ENCODE measurements around the gene RNF150.

RNF150 gene

DNA sequence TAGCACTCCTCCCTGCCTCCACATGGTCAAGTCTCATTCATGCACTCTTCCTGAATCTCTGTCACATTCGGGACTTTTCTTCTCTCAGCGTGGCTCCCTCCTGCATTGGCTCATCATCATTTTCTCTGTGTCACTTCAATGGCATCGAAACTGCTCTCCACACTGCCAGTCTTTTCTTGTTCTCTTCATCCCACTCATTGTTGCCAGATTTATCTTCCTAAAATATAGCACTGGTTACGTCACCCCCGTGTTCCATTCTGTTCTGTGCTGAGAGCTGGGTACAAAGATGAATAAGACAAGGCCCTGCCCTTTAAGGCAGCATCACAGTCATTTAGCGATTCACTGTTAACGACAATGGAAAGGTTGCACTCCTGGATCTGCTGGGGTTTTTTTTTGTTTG, 202.7 kb downstream of the RNF150 start:
- TF ChIP-seq TAF1 (IDR thresholded peaks at IDR 0.05; ENCODE audit: borderline replicate concordance, insufficient read depth, low read length), result no peak
- no peak for TF ChIP-seq POLR2AphosphoS5 (IDR thresholded peaks at IDR 0.05; ENCODE audit: low read depth, low read length)
- TF ChIP-seq, protein P1, sequence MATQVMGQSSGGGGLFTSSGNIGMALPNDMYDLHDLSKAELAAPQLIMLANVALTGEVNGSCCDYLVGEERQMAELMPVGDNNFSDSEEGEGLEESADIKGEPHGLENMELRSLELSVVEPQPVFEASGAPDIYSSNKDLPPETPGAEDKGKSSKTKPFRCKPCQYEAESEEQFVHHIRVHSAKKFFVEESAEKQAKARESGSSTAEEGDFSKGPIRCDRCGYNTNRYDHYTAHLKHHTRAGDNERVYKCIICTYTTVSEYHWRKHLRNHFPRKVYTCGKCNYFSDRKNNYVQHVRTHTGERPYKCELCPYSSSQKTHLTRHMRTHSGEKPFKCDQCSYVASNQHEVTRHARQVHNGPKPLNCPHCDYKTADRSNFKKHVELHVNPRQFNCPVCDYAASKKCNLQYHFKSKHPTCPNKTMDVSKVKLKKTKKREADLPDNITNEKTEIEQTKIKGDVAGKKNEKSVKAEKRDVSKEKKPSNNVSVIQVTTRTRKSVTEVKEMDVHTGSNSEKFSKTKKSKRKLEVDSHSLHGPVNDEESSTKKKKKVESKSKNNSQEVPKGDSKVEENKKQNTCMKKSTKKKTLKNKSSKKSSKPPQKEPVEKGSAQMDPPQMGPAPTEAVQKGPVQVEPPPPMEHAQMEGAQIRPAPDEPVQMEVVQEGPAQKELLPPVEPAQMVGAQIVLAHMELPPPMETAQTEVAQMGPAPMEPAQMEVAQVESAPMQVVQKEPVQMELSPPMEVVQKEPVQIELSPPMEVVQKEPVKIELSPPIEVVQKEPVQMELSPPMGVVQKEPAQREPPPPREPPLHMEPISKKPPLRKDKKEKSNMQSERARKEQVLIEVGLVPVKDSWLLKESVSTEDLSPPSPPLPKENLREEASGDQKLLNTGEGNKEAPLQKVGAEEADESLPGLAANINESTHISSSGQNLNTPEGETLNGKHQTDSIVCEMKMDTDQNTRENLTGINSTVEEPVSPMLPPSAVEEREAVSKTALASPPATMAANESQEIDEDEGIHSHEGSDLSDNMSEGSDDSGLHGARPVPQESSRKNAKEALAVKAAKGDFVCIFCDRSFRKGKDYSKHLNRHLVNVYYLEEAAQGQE (IDR thresholded peaks at IDR 0.05; ENCODE audit: insufficient read depth in 1 of 2, low read depth in 2 of 2, low read length in 2 of 2), result no peak
- no peak for TF ChIP-seq SIN3A (IDR thresholded peaks at IDR 0.05; ENCODE audit: borderline replicate concordance, insufficient read depth, low read length)
- no peak for TF ChIP-seq FOXP2 (optimal IDR thresholded peaks at IDR 0.05; ENCODE audit: borderline replicate concordance, extremely low read depth, extremely low read length, insufficient read depth)

DNA sequence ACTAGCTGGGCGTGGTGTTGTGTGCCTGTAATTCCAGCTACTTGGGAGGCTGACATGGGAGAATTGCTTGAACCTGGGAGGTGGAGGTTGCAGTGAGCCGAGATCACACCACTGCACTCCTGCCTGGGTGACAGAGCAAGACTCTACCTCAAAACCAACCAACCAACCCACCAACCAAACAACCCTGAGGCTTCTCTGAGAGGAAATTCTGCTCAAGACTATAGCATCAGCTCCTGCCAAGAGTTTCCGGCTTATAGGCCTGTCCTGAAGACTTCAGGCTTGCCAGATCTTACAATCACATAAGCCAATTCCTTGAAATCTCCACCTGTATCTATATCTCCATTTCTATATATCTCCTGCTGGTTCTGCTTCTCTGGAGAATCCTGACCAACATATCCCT, 203.3 kb downstream of the RNF150 start:
- TF ChIP-seq TAF1 (IDR thresholded peaks at IDR 0.05; ENCODE audit: borderline replicate concordance, insufficient read depth, low read length) (no peak), FOXP2 (optimal IDR thresholded peaks at IDR 0.05; ENCODE audit: borderline replicate concordance, extremely low read depth, extremely low read length, insufficient read depth) (no peak), POLR2AphosphoS5 (IDR thresholded peaks at IDR 0.05; ENCODE audit: low read depth, low read length) (no peak)
- TF ChIP-seq, protein P1 (IDR thresholded peaks at IDR 0.05; ENCODE audit: insufficient read depth in 1 of 2, low read depth in 2 of 2, low read length in 2 of 2), result no peak

DNA sequence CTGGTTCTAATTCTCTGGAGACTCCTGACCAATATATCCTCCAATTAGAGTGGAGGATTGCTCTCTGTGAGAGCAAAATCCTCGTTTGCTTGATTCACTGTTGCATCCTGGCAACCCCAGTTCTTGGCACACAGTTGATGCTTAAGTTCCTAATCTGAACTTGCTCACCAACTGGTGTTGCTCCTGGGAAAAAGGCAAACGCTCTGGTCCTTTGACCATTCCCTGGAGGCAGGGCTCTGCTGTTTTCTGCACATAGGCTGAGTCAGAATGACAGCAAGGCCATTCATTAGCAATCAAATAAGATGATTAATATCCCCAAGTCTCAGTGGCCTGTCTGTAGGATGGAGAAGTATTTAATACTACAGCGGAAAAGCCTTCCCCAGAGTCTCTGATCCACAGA, 204.4 kb downstream of the RNF150 start:
- TF ChIP-seq POLR2AphosphoS5 (IDR thresholded peaks at IDR 0.05; ENCODE audit: low read depth, low read length) (no peak), SIN3A (IDR thresholded peaks at IDR 0.05; ENCODE audit: borderline replicate concordance, insufficient read depth, low read length) (no peak), FOXP2 (optimal IDR thresholded peaks at IDR 0.05; ENCODE audit: borderline replicate concordance, extremely low read depth, extremely low read length, insufficient read depth) (no peak), TAF1 (IDR thresholded peaks at IDR 0.05; ENCODE audit: borderline replicate concordance, insufficient read depth, low read length) (no peak)
- TF ChIP-seq, protein P1 (IDR thresholded peaks at IDR 0.05; ENCODE audit: insufficient read depth in 1 of 2, low read depth in 2 of 2, low read length in 2 of 2), result no peak

DNA sequence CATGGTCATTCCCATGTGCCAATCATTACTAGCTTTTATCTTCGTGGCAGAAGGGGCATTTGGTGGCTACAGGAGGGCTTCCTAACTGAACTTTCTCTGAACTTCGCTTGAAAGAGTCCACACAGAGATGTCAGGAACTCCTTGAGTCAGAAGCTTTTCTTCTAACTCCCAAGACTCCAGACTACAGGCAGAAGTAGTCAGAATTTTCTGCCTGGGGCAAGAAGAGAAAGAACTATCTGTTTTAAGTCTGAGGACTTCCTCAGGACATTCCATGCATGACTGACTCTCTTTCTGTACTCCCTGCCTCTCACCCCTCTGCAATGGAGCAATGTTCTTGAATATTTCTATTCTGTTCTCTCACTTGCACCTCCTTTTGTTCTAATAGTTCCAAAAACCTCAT, 206.6 kb downstream of the RNF150 start:
- no peak for TF ChIP-seq FOXP2 (optimal IDR thresholded peaks at IDR 0.05; ENCODE audit: borderline replicate concordance, extremely low read depth, extremely low read length, insufficient read depth)
- no peak for TF ChIP-seq POLR2AphosphoS5 (IDR thresholded peaks at IDR 0.05; ENCODE audit: low read depth, low read length)
- TF ChIP-seq, protein P1 (IDR thresholded peaks at IDR 0.05; ENCODE audit: insufficient read depth in 1 of 2, low read depth in 2 of 2, low read length in 2 of 2), result no peak
- TF ChIP-seq TAF1 (IDR thresholded peaks at IDR 0.05; ENCODE audit: borderline replicate concordance, insufficient read depth, low read length), result no peak
- TF ChIP-seq SIN3A (IDR thresholded peaks at IDR 0.05; ENCODE audit: borderline replicate concordance, insufficient read depth, low read length), result no peak

DNA sequence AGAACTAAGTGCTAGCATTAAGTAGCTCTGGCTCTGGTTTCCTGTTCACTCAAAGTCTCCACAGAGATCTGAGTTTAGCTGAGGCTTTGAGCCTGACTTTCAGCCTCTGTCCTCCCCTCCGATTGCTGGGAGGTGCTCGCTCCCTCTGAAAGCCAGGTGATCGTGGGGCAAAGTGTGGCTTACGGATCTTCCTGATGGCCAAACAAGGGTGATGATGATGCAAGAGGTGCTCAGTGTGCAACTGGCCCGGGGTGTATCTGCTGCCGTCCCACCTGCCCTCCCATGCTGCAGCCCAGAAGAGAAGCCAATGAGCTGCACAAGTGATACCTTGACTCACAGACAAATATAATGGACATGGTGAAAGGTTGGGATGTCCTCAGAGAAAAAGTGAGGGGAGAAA, 207.9 kb downstream of the RNF150 start:
- no peak for TF ChIP-seq FOXP2 (optimal IDR thresholded peaks at IDR 0.05; ENCODE audit: borderline replicate concordance, extremely low read depth, extremely low read length, insufficient read depth)
- TF ChIP-seq TAF1 (IDR thresholded peaks at IDR 0.05; ENCODE audit: borderline replicate concordance, insufficient read depth, low read length), result no peak
- TF ChIP-seq SIN3A (IDR thresholded peaks at IDR 0.05; ENCODE audit: borderline replicate concordance, insufficient read depth, low read length), result no peak
- no peak for TF ChIP-seq POLR2AphosphoS5 (IDR thresholded peaks at IDR 0.05; ENCODE audit: low read depth, low read length)
- TF ChIP-seq, protein P1 (IDR thresholded peaks at IDR 0.05; ENCODE audit: insufficient read depth in 1 of 2, low read depth in 2 of 2, low read length in 2 of 2), result no peak
